ENCODE measurements around the gene PFKFB4.

DNA sequence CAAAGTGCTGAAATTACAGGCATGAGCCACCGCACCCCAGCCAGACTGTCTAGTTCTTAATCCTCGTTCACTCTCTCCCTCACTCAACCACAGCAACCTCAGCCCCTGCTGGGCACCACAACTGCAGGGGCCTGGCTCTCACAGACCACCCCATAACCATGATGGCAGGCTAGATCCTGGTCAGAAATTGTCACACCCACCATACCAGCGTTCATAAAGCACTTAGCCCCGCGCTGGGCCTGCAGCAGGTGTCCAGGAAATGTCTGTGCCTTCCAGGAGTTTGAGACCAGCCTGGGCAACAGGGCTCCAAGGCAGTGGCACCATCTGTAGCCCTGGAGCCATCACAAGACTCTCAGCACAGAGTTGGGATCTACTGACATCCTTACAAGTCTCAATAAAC is 54.5 kb downstream of the PFKFB4 start:
- TF ChIP-seq, protein P1, sequence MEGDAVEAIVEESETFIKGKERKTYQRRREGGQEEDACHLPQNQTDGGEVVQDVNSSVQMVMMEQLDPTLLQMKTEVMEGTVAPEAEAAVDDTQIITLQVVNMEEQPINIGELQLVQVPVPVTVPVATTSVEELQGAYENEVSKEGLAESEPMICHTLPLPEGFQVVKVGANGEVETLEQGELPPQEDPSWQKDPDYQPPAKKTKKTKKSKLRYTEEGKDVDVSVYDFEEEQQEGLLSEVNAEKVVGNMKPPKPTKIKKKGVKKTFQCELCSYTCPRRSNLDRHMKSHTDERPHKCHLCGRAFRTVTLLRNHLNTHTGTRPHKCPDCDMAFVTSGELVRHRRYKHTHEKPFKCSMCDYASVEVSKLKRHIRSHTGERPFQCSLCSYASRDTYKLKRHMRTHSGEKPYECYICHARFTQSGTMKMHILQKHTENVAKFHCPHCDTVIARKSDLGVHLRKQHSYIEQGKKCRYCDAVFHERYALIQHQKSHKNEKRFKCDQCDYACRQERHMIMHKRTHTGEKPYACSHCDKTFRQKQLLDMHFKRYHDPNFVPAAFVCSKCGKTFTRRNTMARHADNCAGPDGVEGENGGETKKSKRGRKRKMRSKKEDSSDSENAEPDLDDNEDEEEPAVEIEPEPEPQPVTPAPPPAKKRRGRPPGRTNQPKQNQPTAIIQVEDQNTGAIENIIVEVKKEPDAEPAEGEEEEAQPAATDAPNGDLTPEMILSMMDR (IDR thresholded peaks at IDR 0.05) = no peak
- TF ChIP-seq POLR2AphosphoS5 (IDR thresholded peaks at IDR 0.05) = no peak
- no peak for TF ChIP-seq POLR2A (IDR thresholded peaks at IDR 0.05)

Data from sigmoid colon (tissue), 4 donors.